PFSK-1 (cell line): ENCODE data around the gene TRAPPC12.

ENCODE experiments used
- FOXP2 ChIP-seq: optimal IDR thresholded peaks from 2 replicates; pipeline ENCODE3; 2011; ENCODE audit warnings: borderline replicate concordance, control low read depth, inconsistent platforms; ENCODE audit not compliant: insufficient read depth; ENCODE audit errors: extremely low read length, extremely low read depth
- POLR2AphosphoS5 ChIP-seq: IDR thresholded peaks from 2 replicates; pipeline ENCODE4 v1.6.1; 2012; ENCODE audit warnings: low read depth, mild to moderate bottlenecking, control low read depth, low read length, moderate library complexity
- SIN3A ChIP-seq: IDR thresholded peaks from 2 replicates; pipeline ENCODE4 v1.6.1; 2012; ENCODE audit warnings: mild to moderate bottlenecking, low read length, moderate library complexity, borderline replicate concordance; ENCODE audit not compliant: insufficient read depth
- TAF1 ChIP-seq: IDR thresholded peaks from 2 replicates; pipeline ENCODE4 v1.6.1; 2012; ENCODE audit warnings: low read length, control low read depth, borderline replicate concordance; ENCODE audit not compliant: insufficient read depth
- TF ChIP-seq, protein P1 (sequence below), 2 experiments: IDR thresholded peaks; 2 replicates each; pipeline versions ENCODE4 v1.6.1 to v1.8.0; 2011 to 2012; ENCODE audit warnings: low read depth in 2 of 2, low read length in 2 of 2, control low read depth in 1 of 2, inconsistent platforms in 1 of 2, mild to moderate bottlenecking in 1 of 2, moderate library complexity in 1 of 2; ENCODE audit not compliant: insufficient read depth in 1 of 2

Gene TRAPPC12

DNA sequence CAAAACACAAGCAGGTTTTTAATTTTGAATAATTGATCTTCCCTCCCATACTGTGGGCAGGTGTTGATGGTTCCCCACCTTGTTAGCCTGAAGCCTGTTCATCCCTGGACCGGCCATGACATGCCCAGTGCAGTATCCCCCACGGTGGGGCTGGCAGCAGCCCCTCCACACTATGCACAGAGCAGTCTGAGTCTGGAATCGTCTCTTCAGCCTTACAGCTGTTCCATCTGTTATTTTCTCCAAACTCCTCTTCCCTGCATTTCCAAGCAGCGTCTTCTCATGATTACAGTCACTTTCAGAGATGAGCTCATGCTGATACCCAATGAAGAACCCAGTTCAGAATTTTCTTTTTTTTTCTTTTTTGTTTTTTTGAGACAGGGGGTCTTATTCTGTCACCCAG lies 71.7 kb downstream of the TRAPPC12 start:
- TF ChIP-seq POLR2AphosphoS5 (no peak), SIN3A (no peak), FOXP2 (no peak), TAF1 (no peak)
- TF ChIP-seq, protein P1, sequence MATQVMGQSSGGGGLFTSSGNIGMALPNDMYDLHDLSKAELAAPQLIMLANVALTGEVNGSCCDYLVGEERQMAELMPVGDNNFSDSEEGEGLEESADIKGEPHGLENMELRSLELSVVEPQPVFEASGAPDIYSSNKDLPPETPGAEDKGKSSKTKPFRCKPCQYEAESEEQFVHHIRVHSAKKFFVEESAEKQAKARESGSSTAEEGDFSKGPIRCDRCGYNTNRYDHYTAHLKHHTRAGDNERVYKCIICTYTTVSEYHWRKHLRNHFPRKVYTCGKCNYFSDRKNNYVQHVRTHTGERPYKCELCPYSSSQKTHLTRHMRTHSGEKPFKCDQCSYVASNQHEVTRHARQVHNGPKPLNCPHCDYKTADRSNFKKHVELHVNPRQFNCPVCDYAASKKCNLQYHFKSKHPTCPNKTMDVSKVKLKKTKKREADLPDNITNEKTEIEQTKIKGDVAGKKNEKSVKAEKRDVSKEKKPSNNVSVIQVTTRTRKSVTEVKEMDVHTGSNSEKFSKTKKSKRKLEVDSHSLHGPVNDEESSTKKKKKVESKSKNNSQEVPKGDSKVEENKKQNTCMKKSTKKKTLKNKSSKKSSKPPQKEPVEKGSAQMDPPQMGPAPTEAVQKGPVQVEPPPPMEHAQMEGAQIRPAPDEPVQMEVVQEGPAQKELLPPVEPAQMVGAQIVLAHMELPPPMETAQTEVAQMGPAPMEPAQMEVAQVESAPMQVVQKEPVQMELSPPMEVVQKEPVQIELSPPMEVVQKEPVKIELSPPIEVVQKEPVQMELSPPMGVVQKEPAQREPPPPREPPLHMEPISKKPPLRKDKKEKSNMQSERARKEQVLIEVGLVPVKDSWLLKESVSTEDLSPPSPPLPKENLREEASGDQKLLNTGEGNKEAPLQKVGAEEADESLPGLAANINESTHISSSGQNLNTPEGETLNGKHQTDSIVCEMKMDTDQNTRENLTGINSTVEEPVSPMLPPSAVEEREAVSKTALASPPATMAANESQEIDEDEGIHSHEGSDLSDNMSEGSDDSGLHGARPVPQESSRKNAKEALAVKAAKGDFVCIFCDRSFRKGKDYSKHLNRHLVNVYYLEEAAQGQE (IDR thresholded peaks at IDR 0.05; ENCODE audit: insufficient read depth in 1 of 2, low read depth in 2 of 2, low read length in 2 of 2): no peak

DNA sequence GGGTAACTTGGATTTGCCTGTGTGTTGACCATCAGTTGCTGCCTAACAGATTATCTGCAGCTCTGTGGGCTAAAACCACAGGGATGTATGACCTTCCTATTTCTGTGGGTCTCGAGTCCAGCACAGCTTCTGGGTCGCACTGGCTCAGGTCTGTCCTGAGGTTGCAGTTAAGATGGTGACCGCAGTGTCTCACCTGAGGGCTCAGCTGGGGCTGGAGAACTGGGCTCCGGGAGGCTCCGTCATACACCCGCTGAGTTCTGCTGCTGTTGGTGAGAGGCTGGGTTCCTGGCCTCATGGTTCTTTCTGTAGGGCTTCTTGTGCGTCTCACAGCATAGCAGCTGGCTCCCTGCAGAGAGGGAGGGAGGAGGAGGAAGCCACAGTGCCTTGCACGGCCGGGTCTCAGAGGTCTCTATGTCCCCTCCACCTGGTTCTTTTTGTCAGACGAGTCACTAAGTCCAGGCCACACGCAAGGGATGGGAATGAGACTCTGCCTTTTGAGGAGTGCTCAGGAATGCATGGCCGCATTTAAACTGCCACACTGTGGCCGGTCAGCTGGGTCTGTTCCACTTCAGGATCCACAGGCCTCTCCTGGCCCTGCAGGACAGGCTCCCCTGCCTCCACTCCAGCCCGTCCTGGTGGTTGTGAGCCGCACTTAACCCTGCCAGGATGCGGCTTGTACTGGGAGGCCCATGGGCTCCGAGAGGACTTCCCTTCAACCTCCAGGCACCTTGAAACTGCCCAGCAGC lies 72.6 kb downstream of the TRAPPC12 start:
- TF ChIP-seq SIN3A: no peak
- no peak for TF ChIP-seq FOXP2
- TF ChIP-seq POLR2AphosphoS5: no peak
- TF ChIP-seq TAF1: no peak
- TF ChIP-seq, protein P1 (IDR thresholded peaks at IDR 0.05; ENCODE audit: insufficient read depth in 1 of 2, low read depth in 2 of 2, low read length in 2 of 2): no peak

DNA sequence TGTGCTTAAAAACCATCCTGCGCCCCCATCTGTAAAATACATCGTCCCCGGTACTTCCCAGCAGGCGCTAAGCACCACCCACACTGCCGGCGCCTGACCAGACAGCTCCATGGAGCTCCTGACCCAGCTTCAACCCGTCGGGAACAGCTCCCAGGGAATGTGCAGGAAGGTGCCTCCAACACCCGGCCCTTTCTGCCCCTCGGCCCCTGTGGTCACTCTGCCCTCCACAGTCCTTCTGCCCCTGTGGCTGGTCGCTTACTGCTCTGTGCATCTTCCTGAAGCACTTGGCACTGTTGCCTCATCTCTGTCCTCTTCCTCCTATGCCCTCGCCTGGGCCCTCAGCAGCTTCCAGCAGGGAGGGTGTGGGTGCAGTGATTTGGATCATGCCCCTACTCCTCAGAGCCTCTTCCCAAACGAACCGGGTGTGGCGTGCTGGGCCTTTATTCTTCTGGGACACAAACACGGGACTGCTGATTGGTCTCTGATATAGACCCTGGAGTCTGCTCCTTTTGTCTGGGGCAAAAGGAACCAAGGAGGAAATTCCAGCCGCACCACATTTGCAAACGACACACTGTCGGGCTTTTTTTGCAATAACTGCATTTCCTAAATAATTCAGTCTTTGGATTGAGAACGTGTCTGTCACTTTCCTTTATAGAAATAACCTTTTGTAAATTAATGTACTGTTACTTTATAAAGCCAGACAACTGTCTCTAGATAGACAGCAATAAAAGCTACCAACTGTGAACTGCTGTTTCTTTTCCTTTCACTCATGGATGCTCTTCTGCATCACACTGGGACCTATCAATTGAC lies 73.9 kb downstream of the TRAPPC12 start:
- TF ChIP-seq FOXP2 (no peak), TAF1 (no peak), POLR2AphosphoS5 (no peak), SIN3A (no peak)
- TF ChIP-seq, protein P1 (IDR thresholded peaks at IDR 0.05; ENCODE audit: insufficient read depth in 1 of 2, low read depth in 2 of 2, low read length in 2 of 2): no peak

DNA sequence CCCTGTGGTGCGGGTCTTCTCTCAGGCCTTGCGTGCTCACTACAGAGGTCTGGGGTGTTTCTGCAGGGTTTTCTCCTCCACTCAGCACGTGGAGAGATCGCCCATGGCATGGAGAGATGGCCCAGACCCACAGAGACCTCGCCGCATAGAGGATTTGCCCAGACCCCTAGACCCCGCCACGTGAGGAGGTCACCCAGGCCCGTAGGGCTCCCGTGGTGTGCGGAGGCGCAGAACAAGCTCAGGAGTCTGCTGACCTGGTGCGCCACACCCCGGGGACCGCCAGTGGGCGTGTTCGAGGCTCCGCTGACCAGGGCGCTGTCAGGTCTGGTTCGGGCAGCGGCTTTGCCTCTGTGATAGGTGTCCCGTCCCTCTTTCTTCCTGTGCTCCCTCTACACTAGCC lies 75.3 kb downstream of the TRAPPC12 start:
- TF ChIP-seq TAF1 (no peak), FOXP2 (no peak), SIN3A (no peak), POLR2AphosphoS5 (no peak)
- TF ChIP-seq, protein P1 (IDR thresholded peaks at IDR 0.05; ENCODE audit: insufficient read depth in 1 of 2, low read depth in 2 of 2, low read length in 2 of 2): no peak
